Effector CD8-positive, alpha-beta T cell (primary cell): ENCODE measurements around the gene PITRM1.

Source experiments
- DNase-seq: peaks from one replicate; lab custom pipeline; 2025; lab: John Stamatoyannopoulos, UW

The PITRM1 gene

GRCh38 chr10:3166496-3167290 lies 5.9 kb downstream of the PITRM1 start:
- no peak for DNase-seq

- no peak for DNase-seq
These were observed 7.4 kb downstream of the PITRM1 start for GRCh38 chr10:3165196-3165595.

DNA sequence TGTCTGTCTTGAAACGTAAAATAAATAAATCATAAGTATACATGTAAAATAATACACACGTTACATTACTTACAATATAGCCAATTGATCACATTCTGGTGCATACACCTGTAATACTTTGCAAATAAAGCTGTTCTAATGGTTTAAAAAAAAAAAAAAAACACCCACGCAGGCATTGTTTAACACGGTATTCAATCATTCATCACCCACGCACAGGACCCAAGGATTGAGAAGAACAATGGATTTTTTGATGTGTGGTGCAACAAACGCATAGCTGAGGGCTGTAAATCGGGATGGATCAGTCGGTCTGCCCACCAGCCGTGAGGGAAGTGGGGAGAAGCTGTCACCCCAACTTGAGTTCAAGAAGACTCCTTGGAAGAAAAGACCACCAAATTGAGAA lies 8.7 kb downstream of the PITRM1 start:
- DNase-seq = no peak

DNA sequence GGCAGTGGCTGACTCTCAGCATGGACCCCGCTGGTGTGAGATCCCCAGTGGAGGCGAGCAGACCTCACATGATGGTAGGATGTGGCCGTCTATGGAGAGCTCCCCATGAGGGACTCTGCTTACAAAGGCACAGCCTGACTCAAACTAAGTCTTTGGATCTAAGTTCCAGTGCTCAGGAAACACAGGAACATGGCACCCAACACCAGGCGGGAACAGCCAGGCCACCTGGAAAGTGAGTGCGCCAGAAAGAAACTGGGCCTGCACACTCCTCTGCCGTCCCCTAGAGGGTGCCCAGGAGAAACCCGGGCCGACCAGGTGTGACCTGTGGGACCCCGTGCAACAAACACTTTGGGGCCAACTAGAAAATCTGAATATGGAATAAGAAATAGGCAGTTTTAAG lies 10.0 kb downstream of the PITRM1 start:
- DNase-seq = no peak

DNA sequence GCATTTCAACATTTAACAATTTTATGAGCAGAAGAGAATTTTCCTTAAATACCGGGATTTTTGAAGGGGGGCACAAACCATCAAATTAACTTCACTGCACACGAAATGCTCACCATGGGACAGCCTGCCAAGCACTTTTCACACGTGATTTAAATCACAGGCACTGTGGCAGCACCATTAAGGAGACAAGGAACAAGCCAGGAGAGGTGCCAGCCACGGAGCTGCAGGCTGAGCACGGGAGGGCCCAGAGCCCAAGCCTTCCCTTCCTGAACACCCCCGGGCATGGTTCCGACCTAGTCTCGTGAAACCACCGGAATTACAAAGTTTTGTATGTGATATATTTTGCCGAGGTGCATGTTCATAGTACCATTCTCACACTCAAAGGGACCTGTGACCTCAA lies 13.4 kb downstream of the PITRM1 start:
- no peak for DNase-seq

GRCh38 chr10:3154666-3155065 lies 17.9 kb downstream of the PITRM1 start:
- no peak for DNase-seq

- DNase-seq = no peak
These were observed 20.0 kb downstream of the PITRM1 start for GRCh38 chr10:3152566-3152935.

GRCh38 chr10:3151889-3152565 lies 20.6 kb downstream of the PITRM1 start:
- no peak for DNase-seq

GRCh38 chr10:3150961-3151360 lies 21.6 kb downstream of the PITRM1 start:
- DNase-seq = no peak

GRCh38 chr10:3150366-3150765 lies 22.2 kb downstream of the PITRM1 start:
- DNase-seq = no peak

GRCh38 chr10:3149918-3150317 lies 22.7 kb downstream of the PITRM1 start:
- DNase-seq = no peak

- DNase-seq = no peak
These were observed 23.6 kb downstream of the PITRM1 start for GRCh38 chr10:3148994-3149393.

DNA sequence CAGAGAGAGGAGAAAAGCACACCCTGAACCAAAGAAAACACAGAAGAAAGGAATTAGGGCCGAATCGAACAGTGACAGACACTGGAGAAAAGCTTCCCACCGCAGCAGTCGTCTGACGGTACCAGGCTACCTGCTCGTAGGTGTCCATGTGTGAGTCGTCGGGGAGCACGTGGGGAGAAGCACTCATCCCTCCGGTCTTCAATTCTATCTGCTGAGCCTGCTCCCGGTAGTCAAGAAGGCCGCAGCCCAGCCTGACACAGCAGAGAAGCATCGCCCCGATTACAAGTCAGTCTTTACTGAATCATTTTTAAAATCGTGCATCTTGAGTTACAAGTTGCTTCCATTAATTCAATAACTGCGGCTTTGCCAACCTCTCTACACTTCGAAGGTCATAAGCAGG lies 24.5 kb downstream of the PITRM1 start:
- DNase-seq = no peak

- no peak for DNase-seq
These were observed 25.3 kb downstream of the PITRM1 start for GRCh38 chr10:3147117-3147820.

DNA sequence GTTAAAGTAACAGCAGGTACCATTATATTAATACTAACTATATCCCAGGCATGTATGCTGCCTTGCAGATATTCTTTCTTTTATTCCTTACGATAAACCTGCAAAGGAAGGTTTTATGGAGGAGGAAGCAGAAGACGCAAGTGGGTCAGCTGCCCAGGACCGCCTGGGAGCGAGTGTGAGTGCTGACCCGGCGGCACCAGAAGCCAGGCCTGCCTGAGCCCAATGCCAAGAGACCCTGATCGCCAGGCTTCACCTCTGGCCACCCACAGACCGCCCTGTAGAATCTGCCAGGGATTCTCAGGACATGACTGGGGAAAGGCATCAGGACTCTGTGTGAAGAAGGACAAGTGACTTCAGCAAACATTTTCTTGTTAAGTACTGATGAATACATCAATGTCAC lies 26.3 kb downstream of the PITRM1 start:
- DNase-seq = no peak

DNA sequence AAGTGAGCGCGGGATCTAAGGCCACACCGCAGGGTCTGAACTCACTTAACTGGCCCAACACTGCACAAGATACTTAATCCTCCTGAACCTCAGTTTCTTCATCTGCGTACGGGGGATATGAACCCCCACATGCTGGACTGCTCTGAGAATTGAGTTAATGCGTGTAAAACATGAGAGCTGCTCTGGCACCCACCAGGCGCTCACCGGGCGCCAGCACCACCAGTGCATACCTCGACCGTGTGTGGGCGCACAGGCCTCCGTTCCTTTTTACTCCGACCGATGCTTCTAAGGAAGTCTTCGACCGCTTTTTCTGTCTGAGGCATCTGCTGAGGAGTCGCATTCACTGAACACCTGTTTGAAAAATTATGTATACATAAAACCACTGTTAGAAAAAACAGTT lies 27.2 kb downstream of the PITRM1 start:
- DNase-seq = no peak

GRCh38 chr10:3143791-3144434 lies 28.7 kb downstream of the PITRM1 start:
- DNase-seq = no peak

GRCh38 chr10:3143366-3143765 lies 29.2 kb downstream of the PITRM1 start:
- no peak for DNase-seq

DNA sequence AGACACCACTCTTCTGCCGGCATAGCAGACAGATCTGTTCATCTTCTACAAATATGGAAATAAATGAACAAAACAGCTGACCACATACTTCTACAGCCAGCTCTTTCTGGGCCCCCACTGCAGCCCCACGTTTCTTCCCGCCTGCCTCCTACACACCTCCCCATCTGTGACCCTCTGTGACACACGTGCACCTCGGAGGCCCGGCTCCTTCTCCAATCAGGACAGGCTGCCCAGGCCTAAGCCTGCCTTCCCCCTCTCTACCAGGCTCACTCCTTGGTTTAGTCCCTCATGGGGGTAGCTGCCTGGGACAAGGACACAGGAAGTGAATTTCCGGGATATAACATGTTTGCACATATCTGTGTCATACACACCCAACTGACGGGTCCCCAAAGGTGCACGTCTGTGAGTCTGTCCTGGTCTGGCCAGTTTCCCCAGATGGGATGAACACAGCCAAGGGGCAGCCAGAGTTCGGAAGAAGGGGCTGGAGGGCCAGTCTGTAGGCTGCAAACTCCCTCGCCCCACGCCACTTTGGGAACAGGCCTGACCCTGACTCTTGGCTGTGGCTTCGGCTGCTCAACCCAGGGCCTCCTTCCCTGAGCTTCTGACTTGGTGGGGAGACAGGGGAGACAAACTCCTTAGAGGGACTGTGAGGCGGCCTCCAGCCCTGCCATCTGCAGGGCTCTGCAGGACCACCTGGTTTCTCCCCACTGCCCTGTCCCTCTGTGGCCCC lies 30.3 kb downstream of the PITRM1 start:
- DNase-seq = no peak

- DNase-seq = no peak
These were observed 31.1 kb downstream of the PITRM1 start for GRCh38 chr10:3141351-3142005.

DNA sequence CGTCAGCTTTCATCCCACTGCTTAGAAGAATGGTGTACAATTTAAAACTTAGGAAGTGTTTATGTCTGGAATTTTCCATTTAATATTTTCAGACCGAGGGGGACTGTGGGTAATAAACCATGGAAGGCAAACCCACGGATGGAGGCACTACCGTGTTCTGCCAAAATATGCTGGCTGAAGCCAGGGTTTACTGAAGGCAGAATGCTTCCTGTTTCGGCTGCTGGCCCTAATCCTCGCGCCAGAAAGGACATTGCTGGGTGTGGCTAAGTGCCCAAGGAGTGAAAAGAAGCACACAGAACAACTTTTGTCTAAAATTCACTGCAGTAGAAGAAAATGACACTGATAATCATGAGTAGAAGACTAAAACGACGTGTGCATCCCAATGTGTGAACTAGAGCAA lies 32.3 kb downstream of the PITRM1 start:
- no peak for DNase-seq
